Mesenchymal stem cell (in vitro differentiated cells and primary cell): Measurements from ENCODE around the gene SH2D4B.

Source experiments
- DNase-seq: peaks from one replicate; pipeline ENCODE4 v3.0.0-alpha.2; 2013
- H2AFZ ChIP-seq: one replicate; pipeline ENCODE4 v1.6.1; 2013; ENCODE audit warnings: low read depth, mild to moderate bottlenecking, control low read depth, inconsistent platforms, low read length, moderate library complexity
- H2AK5ac ChIP-seq: 2 replicates; pipeline ENCODE4 v1.6.1; 2013; ENCODE audit warnings: low read length, moderate library complexity, mild to moderate bottlenecking, inconsistent platforms; ENCODE audit not compliant: severe bottlenecking
- H2BK120ac ChIP-seq: one replicate; pipeline ENCODE4 v1.6.1; 2013; ENCODE audit warnings: low read depth, mild to moderate bottlenecking, inconsistent platforms, low read length, moderate library complexity
- H2BK12ac ChIP-seq, 2 experiments: one replicate each; pipeline ENCODE4 v1.6.1; 2013; ENCODE audit warnings: inconsistent platforms in 2 of 2, low read length in 2 of 2, mild to moderate bottlenecking in 2 of 2, moderate library complexity in 2 of 2, control low read depth in 1 of 2
- H2BK15ac ChIP-seq: one replicate; pipeline ENCODE4 v1.6.1; 2013; ENCODE audit warnings: mild to moderate bottlenecking, low read depth, inconsistent platforms; ENCODE audit not compliant: poor library complexity, severe bottlenecking
- H2BK5ac ChIP-seq: 2 replicates; pipeline ENCODE4 v1.6.1; 2013; ENCODE audit warnings: low read depth, mild to moderate bottlenecking, low read length, control low read depth, inconsistent platforms; ENCODE audit not compliant: poor library complexity, severe bottlenecking
- H3K14ac ChIP-seq, 2 experiments: one replicate each; pipeline ENCODE4 v1.6.1; 2013; ENCODE audit warnings: inconsistent platforms in 2 of 2, low read length in 2 of 2, control low read depth in 1 of 2, mild to moderate bottlenecking in 1 of 2, moderate library complexity in 1 of 2
- H3K18ac ChIP-seq, 2 experiments: one replicate each; pipeline ENCODE4 v1.6.1; 2013; ENCODE audit warnings: inconsistent platforms in 2 of 2, low read length in 2 of 2, control low read depth in 1 of 2, low read depth in 1 of 2, mild to moderate bottlenecking in 1 of 2
- H3K23ac ChIP-seq, 2 experiments: one replicate each; pipeline ENCODE4 v1.6.1; 2013; ENCODE audit warnings: inconsistent platforms in 2 of 2, low read length in 2 of 2, mild to moderate bottlenecking in 2 of 2, moderate library complexity in 2 of 2, control low read depth in 1 of 2
- H3K27ac ChIP-seq: 2 replicates; pipeline ENCODE4 v1.5.1; 2013; ENCODE audit warnings: mild to moderate bottlenecking, moderate library complexity, low read length, control low read depth, inconsistent platforms; ENCODE audit not compliant: poor library complexity, severe bottlenecking
- H3K27me3 ChIP-seq, 2 experiments: 2 replicates each; pipeline versions ENCODE4 v1.6.1 to v1.7.0; 2013; ENCODE audit warnings: low read length in 2 of 2, mild to moderate bottlenecking in 2 of 2, moderate library complexity in 2 of 2, control low read depth in 1 of 2, inconsistent platforms in 1 of 2; ENCODE audit not compliant: control insufficient read depth in 1 of 2, insufficient read depth in 1 of 2
- H3K36me3 ChIP-seq, 2 experiments: 2 replicates each; pipeline versions ENCODE4 v1.6.1 to v1.7.0; 2013; ENCODE audit warnings: low read length in 2 of 2, control low read depth in 1 of 2, inconsistent platforms in 1 of 2, low read depth in 1 of 2, mild to moderate bottlenecking in 1 of 2; ENCODE audit not compliant: insufficient read depth in 2 of 2, control insufficient read depth in 1 of 2
- H3K4ac ChIP-seq, 2 experiments: one replicate each; pipeline ENCODE4 v1.6.1; 2013; ENCODE audit warnings: inconsistent platforms in 2 of 2, low read length in 2 of 2, mild to moderate bottlenecking in 2 of 2, moderate library complexity in 2 of 2, control low read depth in 1 of 2, low read depth in 1 of 2
- H3K4me1 ChIP-seq: 2 replicates; pipeline ENCODE4 v1.6.1; 2013; ENCODE audit warnings: low read depth, low read length, control low read depth; ENCODE audit not compliant: control insufficient read depth, insufficient read depth
- H3K4me2 ChIP-seq: 2 replicates; pipeline ENCODE4 v1.6.1; 2013; ENCODE audit warnings: low read length, mild to moderate bottlenecking, inconsistent platforms; ENCODE audit not compliant: poor library complexity, severe bottlenecking
- H3K4me3 ChIP-seq, 2 experiments: 2 replicates each; pipeline versions ENCODE4 v1.5.1 to v1.7.0; 2013; ENCODE audit warnings: low read length in 2 of 2, mild to moderate bottlenecking in 2 of 2, control low read depth in 1 of 2, low read depth in 1 of 2; ENCODE audit not compliant: insufficient read depth in 1 of 2
- H3K79me1 ChIP-seq: replicated peaks from 2 replicates; pipeline ENCODE4 v1.6.1; 2013; ENCODE audit warnings: mild to moderate bottlenecking, control low read depth, low read length, inconsistent platforms; ENCODE audit not compliant: poor library complexity, severe bottlenecking
- H3K9ac ChIP-seq: 2 replicates; pipeline ENCODE4 v1.7.0; 2013; ENCODE audit warnings: mild to moderate bottlenecking, low read length, moderate library complexity
- H3K9me3 ChIP-seq: 2 replicates; pipeline ENCODE4 v1.7.0; 2013; ENCODE audit warnings: mild to moderate bottlenecking, low read length; ENCODE audit not compliant: control insufficient read depth
- H4K8ac ChIP-seq: one replicate; pipeline ENCODE4 v1.6.1; 2013; ENCODE audit warnings: inconsistent platforms, mild to moderate bottlenecking, low read length, moderate library complexity
- H4K91ac ChIP-seq: one replicate; pipeline ENCODE4 v1.6.1; 2013; ENCODE audit warnings: mild to moderate bottlenecking, low read length, inconsistent platforms
- WGBS: methylation state at CpG from one replicate; pipeline ENCODE4 v1.1.7; 2013; ENCODE audit warnings: mixed read lengths; 5-methylcytosine and 5-hydroxymethylcytosine counted together

Gene SH2D4B

GRCh38 chr10:80520661-80521470, 16.8 kb upstream of the SH2D4B start:
- WGBS: 97% methylated on average over 10 of the region's 10 CpGs
- peaks cover 63 to 67% of the 10 kb centered on the region in 2 experiments for H3K36me3 ChIP-seq
- H2AFZ ChIP-seq: no peak overlapping the region

GRCh38 chr10:80522756-80523363, 14.8 kb upstream of the SH2D4B start:
- DNase-seq: no peak
- H3K18ac ChIP-seq: no peak overlapping the region
- no peak overlapping the region for H4K8ac ChIP-seq
- H2BK15ac ChIP-seq: no peak overlapping the region
- H2AK5ac ChIP-seq: no peak overlapping the region
- H3K9me3 ChIP-seq: no peaks in the 10 kb centered on the region
- peaks cover 46 to 47% of the 10 kb centered on the region in 2 experiments for H3K36me3 ChIP-seq
- H3K9ac ChIP-seq: no peak overlapping the region
- H2AFZ ChIP-seq: no peak overlapping the region
- H2BK120ac ChIP-seq: no peak overlapping the region
- no peak overlapping the region for H2BK12ac ChIP-seq
- no peak overlapping the region for H3K27ac ChIP-seq
- no peak overlapping the region for H3K4me2 ChIP-seq
- H3K4ac ChIP-seq: no peak overlapping the region
- H3K79me1 ChIP-seq: peaks cover 27% of the 10 kb centered on the region
- 100% methylated on average over 3 of the region's 8 CpGs for WGBS
- no peak overlapping the region for H3K23ac ChIP-seq
- H2BK5ac ChIP-seq: no peak overlapping the region
- H3K27me3 ChIP-seq: no peaks in the 10 kb centered on the region
- peaks cover 33% of the 10 kb centered on the region for H3K4me1 ChIP-seq
- H3K14ac ChIP-seq: no peak overlapping the region
- H3K4me3 ChIP-seq: no peak overlapping the region
- H4K91ac ChIP-seq: no peak overlapping the region

More at GRCh38 chr10:80520661-80521470, 16.8 kb upstream of the SH2D4B start:
- Histone ChIP-seq H3K4me2 (no peak overlapping the region), H2BK15ac (no peak overlapping the region), H2BK12ac (no peak overlapping the region), H3K27ac (no peak overlapping the region), H4K91ac (no peak overlapping the region), H3K4me3 (no peak overlapping the region), H2AK5ac (no peak overlapping the region), H3K9me3 (no peaks in the 10 kb centered on the region), H3K23ac (no peak overlapping the region), H3K27me3 (no peaks in the 10 kb centered on the region), H4K8ac (no peak overlapping the region), H3K14ac (no peak overlapping the region), H2BK120ac (no peak overlapping the region), H3K4ac (no peak overlapping the region), H3K4me1 (peaks cover 39% of the 10 kb centered on the region), H3K18ac (no peak overlapping the region), H3K79me1 (peaks cover 35% of the 10 kb centered on the region), H2BK5ac (no peak overlapping the region), H3K9ac (no peak overlapping the region)
- no peak for DNase-seq

GRCh38 chr10:80523773-80524172, 13.9 kb upstream of the SH2D4B start:
- no peak overlapping the region for H3K23ac ChIP-seq
- H3K36me3 ChIP-seq: peaks cover 37 to 38% of the 10 kb centered on the region in 2 experiments
- H3K4ac ChIP-seq: peak overlapping the region in 1 of 2 experiments; percentile 31
- no peak overlapping the region for H2BK5ac ChIP-seq
- peak overlapping the region; percentile 23 for H2AK5ac ChIP-seq
- H3K4me3 ChIP-seq: no peak overlapping the region
- H4K8ac ChIP-seq: peak overlapping the region; percentile 40
- H3K4me2 ChIP-seq: no peak overlapping the region
- peak overlapping the region in 1 of 2 experiments; percentile 4 for H3K14ac ChIP-seq
- WGBS: 88% methylated on average over 6 of the region's 6 CpGs
- DNase-seq: no peak
- no peak overlapping the region for H2BK15ac ChIP-seq
- peak overlapping the region in 1 of 2 experiments; percentile 11 for H3K18ac ChIP-seq
- H2AFZ ChIP-seq: no peak overlapping the region
- H3K9ac ChIP-seq: peak overlapping the region; percentile 32
- H3K27ac ChIP-seq: no peak overlapping the region
- no peaks in the 10 kb centered on the region for H3K9me3 ChIP-seq
- peak overlapping the region; percentile 31 for H4K91ac ChIP-seq
- H2BK120ac ChIP-seq: no peak overlapping the region
- peaks cover 27% of the 10 kb centered on the region for H3K4me1 ChIP-seq
- no peak overlapping the region for H2BK12ac ChIP-seq
- H3K27me3 ChIP-seq: no peaks in the 10 kb centered on the region
- peaks cover 23% of the 10 kb centered on the region for H3K79me1 ChIP-seq

GRCh38 chr10:80524190-80524909, 13.4 kb upstream of the SH2D4B start:
- H3K4me1 ChIP-seq: peaks cover 27% of the 10 kb centered on the region
- 94% methylated on average over 12 of the region's 12 CpGs for WGBS

More at GRCh38 chr10:80524190-80524909, 13.4 kb upstream of the SH2D4B start:
- no peak overlapping the region for H3K4me2 ChIP-seq
- H3K36me3 ChIP-seq: peaks cover 32 to 33% of the 10 kb centered on the region in 2 experiments
- no peak overlapping the region for H2BK5ac ChIP-seq
- H2BK120ac ChIP-seq: no peak overlapping the region
- no peak overlapping the region for H3K27ac ChIP-seq
- peak overlapping the region in 1 of 2 experiments; percentile 53 for H3K14ac ChIP-seq
- no peak for DNase-seq
- H2AK5ac ChIP-seq: peak overlapping the region; percentile 23
- peak overlapping the region; percentile 32 for H3K9ac ChIP-seq
- H3K18ac ChIP-seq: peak overlapping the region in 1 of 2 experiments; percentile 28
- H2AFZ ChIP-seq: no peak overlapping the region
- H2BK12ac ChIP-seq: no peak overlapping the region
- peaks cover 18% of the 10 kb centered on the region for H3K79me1 ChIP-seq
- no peaks in the 10 kb centered on the region for H3K9me3 ChIP-seq
- H4K91ac ChIP-seq: peak overlapping the region; percentile 31
- H3K27me3 ChIP-seq: no peaks in the 10 kb centered on the region
- no peak overlapping the region for H3K23ac ChIP-seq
- H3K4ac ChIP-seq: peak overlapping the region in 1 of 2 experiments; percentile 31
- H2BK15ac ChIP-seq: no peak overlapping the region
- H3K4me3 ChIP-seq: no peak overlapping the region
- H4K8ac ChIP-seq: peak overlapping the region; percentile 40
